ENCODE results near the gene SV2B.

The SV2B gene

GRCh38 chr15:91244919-91245318 lies 144.9 kb downstream of the SV2B start:
- no peak for TF ChIP-seq CTCF (IDR thresholded peaks at IDR 0.05; ENCODE audit: insufficient read depth, low read depth, low read length, missing control alignments)
- no peak overlapping the region for H3K4me3 ChIP-seq (ENCODE audit: low read depth, low read length)
- DNase-seq (ENCODE audit: low read depth) = no peak

GRCh38 chr15:91246998-91247397 lies 146.9 kb downstream of the SV2B start:
- DNase-seq (ENCODE audit: low read depth) = no peak
- H3K4me3 ChIP-seq (ENCODE audit: low read depth, low read length) = no peak overlapping the region
- no peak for TF ChIP-seq CTCF (IDR thresholded peaks at IDR 0.05; ENCODE audit: insufficient read depth, low read depth, low read length, missing control alignments)

GRCh38 chr15:91249591-91249990 lies 149.5 kb downstream of the SV2B start:
- TF ChIP-seq CTCF (IDR thresholded peaks at IDR 0.05; ENCODE audit: insufficient read depth, low read depth, low read length, missing control alignments) = no peak
- no peak overlapping the region for H3K4me3 ChIP-seq (ENCODE audit: low read depth, low read length)
- no peak for DNase-seq (ENCODE audit: low read depth)

GRCh38 chr15:91252322-91252721 lies 152.3 kb downstream of the SV2B start:
- DNase-seq (ENCODE audit: low read depth) = no peak
- no peak for TF ChIP-seq CTCF (IDR thresholded peaks at IDR 0.05; ENCODE audit: insufficient read depth, low read depth, low read length, missing control alignments)
- no peak overlapping the region for H3K4me3 ChIP-seq (ENCODE audit: low read depth, low read length)

- no peak overlapping the region for H3K4me3 ChIP-seq (ENCODE audit: low read depth, low read length)
- TF ChIP-seq CTCF (IDR thresholded peaks at IDR 0.05; ENCODE audit: insufficient read depth, low read depth, low read length, missing control alignments) = no peak
- no peak for DNase-seq (ENCODE audit: low read depth)
These were observed 152.7 kb downstream of the SV2B start for GRCh38 chr15:91252756-91253155.

GRCh38 chr15:91253605-91254004 lies 153.5 kb downstream of the SV2B start:
- no peak overlapping the region for H3K4me3 ChIP-seq (ENCODE audit: low read depth, low read length)
- no peak for TF ChIP-seq CTCF (IDR thresholded peaks at IDR 0.05; ENCODE audit: insufficient read depth, low read depth, low read length, missing control alignments)
- no peak for DNase-seq (ENCODE audit: low read depth)

- no peak for DNase-seq (ENCODE audit: low read depth)
- no peak for TF ChIP-seq CTCF (IDR thresholded peaks at IDR 0.05; ENCODE audit: insufficient read depth, low read depth, low read length, missing control alignments)
These were observed 154.7 kb downstream of the SV2B start for GRCh38 chr15:91254766-91255165.

More at GRCh38 chr15:91254766-91255165, 154.7 kb downstream of the SV2B start:
- no peak overlapping the region for H3K4me3 ChIP-seq (ENCODE audit: low read depth, low read length)
